Measurements from ENCODE around the gene RAMAC. TPM values are rescaled to one million over a fixed set of nuclear protein-coding genes. Genes with fewer than 3 reads are reported as not detected.
"Not testable (repeated sequence)": the region's sequence is repeated elsewhere in the genome, so short reads cannot be mapped to it uniquely, and the experiment has no call there.

RAMAC gene
- total RNA-seq, 2 donors from 2014 or later = 19.2 to 25.4 TPM

- peak; percentile 14 for ATAC-seq (replicated peaks)
- H3K9me3 Mint-ChIP-seq = peaks cover 5% of the 10 kb centered on the region
- peak overlapping the region; percentile 83 for H3K27ac Mint-ChIP-seq
- H3K36me3 Mint-ChIP-seq (ENCODE audit: low read depth) = peaks cover 44% of the 10 kb centered on the region
- H3K4me1 Mint-ChIP-seq = peaks cover 25% of the 10 kb centered on the region
- peak overlapping the region; percentile 48 for H3K4me3 Mint-ChIP-seq
- H3K27me3 Mint-ChIP-seq = no peaks in the 10 kb centered on the region
Measured at GRCh38 chr15:83014205-83014653, 28.2 kb downstream of the RAMAC start.

DNA sequence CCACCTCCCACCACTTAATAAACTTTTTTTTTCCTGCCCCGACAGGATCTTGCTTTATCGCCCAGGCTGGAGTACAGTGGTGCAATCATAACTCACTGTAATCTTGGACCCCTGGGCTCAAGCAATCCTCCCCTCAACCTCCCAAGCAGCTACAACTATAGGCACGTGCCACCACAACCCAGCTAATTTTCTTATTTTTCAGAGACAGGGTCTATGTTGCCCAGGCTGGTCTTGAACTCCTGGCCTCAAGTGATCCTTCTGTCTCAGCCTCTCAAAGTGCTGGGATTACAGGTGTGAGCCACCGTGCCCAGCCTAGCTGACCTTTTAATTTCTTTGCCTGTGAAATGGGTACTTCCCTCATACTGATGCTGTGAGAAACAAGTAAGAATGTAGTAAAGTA is 29.4 kb downstream of the RAMAC start:
- H3K36me3 Mint-ChIP-seq (ENCODE audit: low read depth) = peaks cover 48% of the 10 kb centered on the region
- no peak for ATAC-seq (replicated peaks)
- H3K9me3 Mint-ChIP-seq = peaks cover 5% of the 10 kb centered on the region
- H3K27ac Mint-ChIP-seq = no peak overlapping the region
- H3K27me3 Mint-ChIP-seq = no peaks in the 10 kb centered on the region
- H3K4me3 Mint-ChIP-seq = no peak overlapping the region
- H3K4me1 Mint-ChIP-seq = peaks cover 25% of the 10 kb centered on the region

DNA sequence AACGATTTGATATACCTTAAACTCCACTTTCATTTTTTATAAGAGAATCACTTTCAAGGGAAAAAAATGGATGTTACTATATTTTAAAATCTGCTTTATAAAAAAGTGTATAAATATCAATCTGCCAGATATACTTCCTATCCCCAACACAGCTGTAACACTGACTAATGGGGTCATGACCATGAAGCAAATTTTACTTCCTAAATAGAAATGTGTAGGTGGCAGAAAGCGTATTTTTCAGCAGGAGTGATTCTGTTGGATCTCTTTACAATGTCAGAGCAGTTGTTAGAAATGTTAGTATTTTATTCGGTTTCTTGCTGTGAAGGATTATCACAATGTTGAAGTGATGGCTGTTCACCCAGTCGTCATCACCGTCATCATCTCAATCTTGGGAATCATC is 30.9 kb downstream of the RAMAC start:
- Mint-ChIP-seq H3K27ac (peak overlapping the region; percentile 30), H3K36me3 (ENCODE audit: low read depth) (peaks cover 58% of the 10 kb centered on the region), H3K27me3 (no peaks in the 10 kb centered on the region), H3K4me1 (peaks cover 23% of the 10 kb centered on the region), H3K4me3 (no peak overlapping the region), H3K9me3 (peaks cover 3% of the 10 kb centered on the region)
- ATAC-seq (replicated peaks) = no peak

GRCh38 chr15:83018436-83018835 is 32.4 kb downstream of the RAMAC start:
- ATAC-seq (replicated peaks) = no peak
- no peak overlapping the region for H3K27ac Mint-ChIP-seq
- peaks cover 59% of the 10 kb centered on the region for H3K36me3 Mint-ChIP-seq (ENCODE audit: low read depth)
- no peaks in the 10 kb centered on the region for H3K27me3 Mint-ChIP-seq
- H3K4me3 Mint-ChIP-seq = no peak overlapping the region
- H3K4me1 Mint-ChIP-seq = peaks cover 10% of the 10 kb centered on the region
- H3K9me3 Mint-ChIP-seq = no peaks in the 10 kb centered on the region

GRCh38 chr15:83030021-83030420 is 44.0 kb downstream of the RAMAC start:
- no peak for ATAC-seq (replicated peaks)
- Mint-ChIP-seq H3K4me1 (peaks cover 7% of the 10 kb centered on the region), H3K27ac (no peak overlapping the region), H3K4me3 (no peak overlapping the region), H3K27me3 (no peaks in the 10 kb centered on the region), H3K36me3 (ENCODE audit: low read depth) (peaks cover 88% of the 10 kb centered on the region), H3K9me3 (no peaks in the 10 kb centered on the region)

DNA sequence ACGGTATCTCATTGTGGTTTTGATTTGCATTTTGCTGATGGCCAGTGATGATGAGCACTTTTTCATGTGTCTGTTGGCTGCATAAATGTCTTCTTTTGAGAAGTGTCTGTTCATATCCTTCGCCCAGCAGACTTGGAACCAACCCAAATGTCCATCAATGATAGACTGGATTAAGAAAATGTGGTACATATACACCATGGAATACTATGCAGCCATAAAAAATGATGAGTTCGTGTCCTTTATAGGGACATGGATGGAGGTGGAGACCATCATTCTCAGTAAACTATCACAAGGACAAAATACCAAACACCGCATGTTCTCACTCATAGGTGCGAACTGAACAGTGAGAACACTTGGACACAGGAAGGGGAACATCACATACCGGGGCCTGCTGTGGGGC is 45.2 kb downstream of the RAMAC start:
- Mint-ChIP-seq H3K27ac (peak overlapping the region; percentile 43), H3K36me3 (ENCODE audit: low read depth) (peaks cover 95% of the 10 kb centered on the region)
- not testable (repeated sequence) for H3K4me3 Mint-ChIP-seq; H3K27me3 Mint-ChIP-seq; H3K9me3 Mint-ChIP-seq; ATAC-seq (replicated peaks); H3K4me1 Mint-ChIP-seq

- Mint-ChIP-seq H3K27me3 (no peaks in the 10 kb centered on the region), H3K9me3 (no peaks in the 10 kb centered on the region), H3K36me3 (ENCODE audit: low read depth) (peaks cover 96% of the 10 kb centered on the region), H3K4me3 (no peak overlapping the region), H3K4me1 (peaks cover 31% of the 10 kb centered on the region), H3K27ac (peak overlapping the region; percentile 52)
- peak; percentile 49 for ATAC-seq (replicated peaks)
Measured at GRCh38 chr15:83036253-83036652, 50.2 kb downstream of the RAMAC start.

DNA sequence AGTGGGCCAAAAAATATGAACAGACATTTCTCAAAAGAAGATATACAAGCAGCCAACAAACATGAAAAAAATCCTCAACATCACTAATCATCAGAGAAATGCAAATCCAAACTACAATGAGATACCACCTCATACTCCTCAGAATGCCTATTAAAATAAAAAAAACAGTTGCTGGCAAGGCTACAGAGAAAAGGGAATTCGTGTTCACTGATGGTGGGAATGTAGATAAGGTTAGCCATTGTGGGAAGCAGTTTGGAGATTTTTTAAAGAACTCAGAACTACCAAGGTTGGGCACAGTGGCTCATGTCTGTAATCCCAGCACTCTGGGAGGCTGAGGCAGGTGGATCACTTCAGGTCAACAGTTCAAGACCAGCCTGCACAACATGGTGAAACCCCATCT is 53.2 kb downstream of the RAMAC start:
- peaks cover 29% of the 10 kb centered on the region for H3K4me1 Mint-ChIP-seq
- H3K36me3 Mint-ChIP-seq (ENCODE audit: low read depth) = peaks cover 100% of the 10 kb centered on the region
- no peaks in the 10 kb centered on the region for H3K27me3 Mint-ChIP-seq
- H3K27ac Mint-ChIP-seq = peak overlapping the region; percentile 64
- ATAC-seq (replicated peaks) = no peak
- H3K4me3 Mint-ChIP-seq = no peak overlapping the region
- H3K9me3 Mint-ChIP-seq = no peaks in the 10 kb centered on the region

Other genes with a start within 250 kb of the RAMAC start
- not detected for gene FSD2, start 180.1 kb upstream of the RAMAC start, total RNA-seq
- gene WHAMM, start 176.6 kb upstream of the RAMAC start, total RNA-seq = 1 to 10 TPM; 3.9 to 4.3 TPM
- gene HOMER2, start 33.5 kb upstream of the RAMAC start, total RNA-seq = 1 to 10 TPM; 6.2 to 8.7 TPM
- gene C15orf40, start 25.4 kb downstream of the RAMAC start, total RNA-seq = 10 to 100 TPM; 13.5 to 18.0 TPM
- 10 to 100 TPM; 46.1 to 63.8 TPM for gene BTBD1, start 81.0 kb downstream of the RAMAC start, total RNA-seq
- gene TM6SF1, start 121.4 kb downstream of the RAMAC start, total RNA-seq = under 1 TPM; 0.54 to 0.61 TPM
- gene HDGFL3, start 221.6 kb downstream of the RAMAC start, total RNA-seq = 10 to 100 TPM; 11.1 to 44.7 TPM